HepG2 (cell line): ENCODE data around the gene KRT17. TPM values are rescaled to one million over a fixed set of nuclear protein-coding genes. Genes with fewer than 3 reads are reported as not detected.

Experiments used
- CCDC6 ChIP-seq: sonication (generic); formaldehyde crosslinking; IDR thresholded peaks from 2 replicates; pipeline ENCODE4 v1.8.1; 2022; ENCODE audit warnings: mild to moderate bottlenecking, missing genetic modification reagents, moderate library complexity
- ELF3 ChIP-seq: IDR thresholded peaks from 2 replicates; pipeline ENCODE4 v1.6.1; 2016; ENCODE audit warnings: missing genetic modification reagents, missing compliant biosample characterization
- EZH2 ChIP-seq: conservative IDR thresholded peaks from 2 replicates; pipeline ENCODE4 v1.6.1; 2012; ENCODE audit warnings: mild to moderate bottlenecking, low read depth, low read length, moderate library complexity
- HMG20A ChIP-seq: IDR thresholded peaks from 2 replicates; pipeline ENCODE4 v1.6.1; 2016; ENCODE audit warnings: borderline replicate concordance
- JUN ChIP-seq: sonication (generic); formaldehyde crosslinking; IDR thresholded peaks from 2 replicates; pipeline ENCODE4 v1.4.0; 2020; ENCODE audit warnings: mild to moderate bottlenecking, missing genetic modification reagents
- REXO4 ChIP-seq: sonication (generic); formaldehyde crosslinking; IDR thresholded peaks from 2 replicates; pipeline ENCODE4 v1.8.0; 2022; ENCODE audit warnings: missing genetic modification reagents, mild to moderate bottlenecking, borderline replicate concordance
- RFX5 ChIP-seq: IDR thresholded peaks from 2 replicates; pipeline ENCODE4 v1.6.1; 2011; ENCODE audit warnings: low read depth, low read length, improper control_type of control experiment
- SNAI1 ChIP-seq: sonication (generic); formaldehyde crosslinking; IDR thresholded peaks from 2 replicates; pipeline ENCODE4 v1.5.0; 2020; ENCODE audit warnings: mild to moderate bottlenecking, missing genetic modification reagents, borderline replicate concordance
- ZBTB38 ChIP-seq: sonication (generic); formaldehyde crosslinking; IDR thresholded peaks from 2 replicates; pipeline ENCODE4 v1.5.1; 2020; ENCODE audit warnings: mild to moderate bottlenecking, missing genetic modification reagents
- ZFAT ChIP-seq: sonication (generic); formaldehyde crosslinking; conservative IDR thresholded peaks from 2 replicates; pipeline ENCODE4 v1.8.1; 2023; ENCODE audit warnings: missing genetic modification reagents, inconsistent platforms
- ZFP36L2 ChIP-seq: sonication (generic); formaldehyde crosslinking; IDR thresholded peaks from 2 replicates; pipeline ENCODE4 v1.4.0; 2020; ENCODE audit warnings: missing genetic modification reagents
- ZFP90 ChIP-seq: sonication (generic); formaldehyde crosslinking; IDR thresholded peaks from 2 replicates; pipeline ENCODE4 v1.8.0; 2022; ENCODE audit warnings: missing genetic modification reagents, mild to moderate bottlenecking, inconsistent platforms, borderline replicate concordance
- ZNF121 ChIP-seq: sonication (generic); formaldehyde crosslinking; IDR thresholded peaks from 2 replicates; pipeline ENCODE4 v1.5.0; 2020; ENCODE audit warnings: mild to moderate bottlenecking, missing genetic modification reagents
- ZNF20 ChIP-seq: sonication (generic); formaldehyde crosslinking; IDR thresholded peaks from 2 replicates; pipeline ENCODE4 v1.4.0; 2020; ENCODE audit warnings: mild to moderate bottlenecking, moderate library complexity, missing genetic modification reagents
- ZNF567 ChIP-seq: sonication (generic); formaldehyde crosslinking; IDR thresholded peaks from 2 replicates; pipeline ENCODE4 v1.8.1; 2023; ENCODE audit warnings: mild to moderate bottlenecking, missing genetic modification reagents, borderline replicate concordance
- ZNF616 ChIP-seq: sonication (generic); formaldehyde crosslinking; IDR thresholded peaks from 2 replicates; pipeline ENCODE4 v1.5.0; 2020; ENCODE audit warnings: low read depth, mild to moderate bottlenecking, missing genetic modification reagents
- ZNF790 ChIP-seq: sonication (generic); formaldehyde crosslinking; IDR thresholded peaks from 2 replicates; pipeline ENCODE4 v1.8.0; 2022; ENCODE audit warnings: missing genetic modification reagents, mild to moderate bottlenecking, borderline replicate concordance
- polyA plus RNA-seq, 8 experiments: library from polyadenylated mRNA; depleted of rRNA in 3 of 8; stranded (reverse) in 7 of 8; unstranded in 1 of 8; fragments of >200 nt; fragmentation: Illumina TruSeq in 4 of 8; extraction: Trizol in 4 of 8; gene quantifications; 2 replicates each; pipeline versions ENCODE4 v1.2.1 to v1.2.3, GENCODE V29; 2011 to 2016; ENCODE audit warnings: low read depth in 4 of 8, missing spikeins in 1 of 8, mixed read lengths in 1 of 8; ENCODE audit not compliant: insufficient read depth in 1 of 8
- total RNA-seq, 5 experiments: library from RNA; depleted of rRNA; stranded (reverse); fragments of >200 nt; fragmentation: Illumina TruSeq; extraction: Trizol; gene quantifications; 2 replicates each; pipeline ENCODE4 v1.2.3, GENCODE V29; 2016; ENCODE audit warnings: low read depth in 1 of 5
- TF ChIP-seq, protein P1 (sequence below): sonication (generic); formaldehyde crosslinking; IDR thresholded peaks from 2 replicates; pipeline ENCODE4 v1.8.0; 2023; ENCODE audit warnings: mild to moderate bottlenecking, missing genetic modification reagents
- TF ChIP-seq, protein P2 (sequence below): sonication (generic); IDR thresholded peaks from 2 replicates; pipeline ENCODE4 v1.6.1; 2016; ENCODE audit warnings: low read depth, borderline replicate concordance
- TF ChIP-seq, protein P3 (sequence below): sonication (generic); formaldehyde crosslinking; IDR thresholded peaks from 2 replicates; pipeline ENCODE4 v1.4.0; 2020; ENCODE audit warnings: mild to moderate bottlenecking, missing genetic modification reagents
- TF ChIP-seq, protein P4 (sequence below): sonication (generic); formaldehyde crosslinking; IDR thresholded peaks from 2 replicates; pipeline ENCODE4 v1.8.1; 2023; ENCODE audit warnings: mild to moderate bottlenecking, moderate library complexity, missing genetic modification reagents

The KRT17 gene
- total and polyA plus RNA-seq, 2 of the 13 experiments (the other 11 are each of a cell fraction or from before 2014, with no cell fraction given): 0.38 to 0.82 TPM

DNA sequence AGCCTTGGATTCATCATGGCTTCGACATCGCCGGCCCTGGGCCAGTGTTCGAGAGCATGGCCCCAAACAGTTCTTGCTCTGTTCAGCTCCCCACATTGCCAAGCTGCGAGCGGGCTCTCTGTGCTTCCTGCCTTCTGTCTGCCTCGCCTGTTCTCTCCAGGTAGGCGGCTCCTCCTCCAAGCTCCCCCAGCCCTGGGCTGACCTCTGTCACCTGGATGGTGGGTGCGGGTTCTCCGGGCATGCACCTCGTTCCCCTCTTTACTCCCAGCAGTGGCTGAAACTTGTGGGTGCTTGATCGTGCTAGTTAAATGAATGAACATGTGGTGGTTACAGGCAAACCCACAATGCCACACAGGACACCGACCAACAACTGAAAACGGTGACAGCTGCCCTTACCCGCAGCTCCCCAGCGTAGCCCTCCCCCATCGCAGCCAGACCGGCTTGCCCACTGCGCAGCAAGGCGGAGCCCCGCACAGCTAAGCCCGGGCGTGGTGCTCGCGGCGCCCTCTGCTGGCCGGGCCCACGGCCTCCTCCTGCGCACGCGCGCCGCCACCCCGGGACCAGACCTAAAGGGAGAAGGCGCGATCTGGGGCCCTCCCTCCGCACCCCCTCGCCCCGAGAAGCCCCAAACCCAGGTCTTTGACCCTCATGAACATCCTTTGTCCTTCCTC is 41.3 kb upstream of the KRT17 start (continued):
- TF ChIP-seq, protein P1, sequence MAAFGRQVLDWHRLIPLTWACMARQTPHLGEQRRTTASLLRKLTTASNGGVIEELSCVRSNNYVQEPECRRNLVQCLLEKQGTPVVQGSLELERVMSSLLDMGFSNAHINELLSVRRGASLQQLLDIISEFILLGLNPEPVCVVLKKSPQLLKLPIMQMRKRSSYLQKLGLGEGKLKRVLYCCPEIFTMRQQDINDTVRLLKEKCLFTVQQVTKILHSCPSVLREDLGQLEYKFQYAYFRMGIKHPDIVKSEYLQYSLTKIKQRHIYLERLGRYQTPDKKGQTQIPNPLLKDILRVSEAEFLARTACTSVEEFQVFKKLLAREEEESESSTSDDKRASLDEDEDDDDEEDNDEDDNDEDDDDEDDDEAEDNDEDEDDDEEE: no peak
- TF ChIP-seq ZNF616 (CRISPR knock-in tag): peak; percentile 83; the same call in 1 of the 2 replicates
- no peak for TF ChIP-seq JUN (CRISPR knock-in tag)
- TF ChIP-seq ZFP90: 0 out of 2 replicates have a peak, but pooled peaks have one; percentile 55
- TF ChIP-seq EZH2: no peak
- TF ChIP-seq ELF3: peak; percentile 53
- TF ChIP-seq ZNF20: no peak
- TF ChIP-seq ZNF121 (CRISPR knock-in tag): 0 out of 2 replicates have a peak, but pooled peaks have one; percentile 38
- TF ChIP-seq, protein P2, sequence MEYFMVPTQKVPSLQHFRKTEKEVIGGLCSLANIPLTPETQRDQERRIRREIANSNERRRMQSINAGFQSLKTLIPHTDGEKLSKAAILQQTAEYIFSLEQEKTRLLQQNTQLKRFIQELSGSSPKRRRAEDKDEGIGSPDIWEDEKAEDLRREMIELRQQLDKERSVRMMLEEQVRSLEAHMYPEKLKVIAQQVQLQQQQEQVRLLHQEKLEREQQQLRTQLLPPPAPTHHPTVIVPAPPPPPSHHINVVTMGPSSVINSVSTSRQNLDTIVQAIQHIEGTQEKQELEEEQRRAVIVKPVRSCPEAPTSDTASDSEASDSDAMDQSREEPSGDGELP: no peak
- TF ChIP-seq RFX5: no peak
- peak; percentile 27; the same call in 1 of the 2 replicates for TF ChIP-seq ZBTB38
- no peak for TF ChIP-seq ZFAT (CRISPR knock-in tag)
- 0 out of 2 replicates have a peak, but pooled peaks have one; percentile 40 for TF ChIP-seq ZFP36L2 (CRISPR knock-in tag)
- TF ChIP-seq SNAI1 (CRISPR knock-in tag): no peak
- TF ChIP-seq, protein P3, sequence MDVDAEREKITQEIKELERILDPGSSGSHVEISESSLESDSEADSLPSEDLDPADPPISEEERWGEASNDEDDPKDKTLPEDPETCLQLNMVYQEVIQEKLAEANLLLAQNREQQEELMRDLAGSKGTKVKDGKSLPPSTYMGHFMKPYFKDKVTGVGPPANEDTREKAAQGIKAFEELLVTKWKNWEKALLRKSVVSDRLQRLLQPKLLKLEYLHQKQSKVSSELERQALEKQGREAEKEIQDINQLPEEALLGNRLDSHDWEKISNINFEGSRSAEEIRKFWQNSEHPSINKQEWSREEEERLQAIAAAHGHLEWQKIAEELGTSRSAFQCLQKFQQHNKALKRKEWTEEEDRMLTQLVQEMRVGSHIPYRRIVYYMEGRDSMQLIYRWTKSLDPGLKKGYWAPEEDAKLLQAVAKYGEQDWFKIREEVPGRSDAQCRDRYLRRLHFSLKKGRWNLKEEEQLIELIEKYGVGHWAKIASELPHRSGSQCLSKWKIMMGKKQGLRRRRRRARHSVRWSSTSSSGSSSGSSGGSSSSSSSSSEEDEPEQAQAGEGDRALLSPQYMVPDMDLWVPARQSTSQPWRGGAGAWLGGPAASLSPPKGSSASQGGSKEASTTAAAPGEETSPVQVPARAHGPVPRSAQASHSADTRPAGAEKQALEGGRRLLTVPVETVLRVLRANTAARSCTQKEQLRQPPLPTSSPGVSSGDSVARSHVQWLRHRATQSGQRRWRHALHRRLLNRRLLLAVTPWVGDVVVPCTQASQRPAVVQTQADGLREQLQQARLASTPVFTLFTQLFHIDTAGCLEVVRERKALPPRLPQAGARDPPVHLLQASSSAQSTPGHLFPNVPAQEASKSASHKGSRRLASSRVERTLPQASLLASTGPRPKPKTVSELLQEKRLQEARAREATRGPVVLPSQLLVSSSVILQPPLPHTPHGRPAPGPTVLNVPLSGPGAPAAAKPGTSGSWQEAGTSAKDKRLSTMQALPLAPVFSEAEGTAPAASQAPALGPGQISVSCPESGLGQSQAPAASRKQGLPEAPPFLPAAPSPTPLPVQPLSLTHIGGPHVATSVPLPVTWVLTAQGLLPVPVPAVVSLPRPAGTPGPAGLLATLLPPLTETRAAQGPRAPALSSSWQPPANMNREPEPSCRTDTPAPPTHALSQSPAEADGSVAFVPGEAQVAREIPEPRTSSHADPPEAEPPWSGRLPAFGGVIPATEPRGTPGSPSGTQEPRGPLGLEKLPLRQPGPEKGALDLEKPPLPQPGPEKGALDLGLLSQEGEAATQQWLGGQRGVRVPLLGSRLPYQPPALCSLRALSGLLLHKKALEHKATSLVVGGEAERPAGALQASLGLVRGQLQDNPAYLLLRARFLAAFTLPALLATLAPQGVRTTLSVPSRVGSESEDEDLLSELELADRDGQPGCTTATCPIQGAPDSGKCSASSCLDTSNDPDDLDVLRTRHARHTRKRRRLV (CRISPR knock-in tag): no peak
- TF ChIP-seq ZNF567 (CRISPR knock-in tag): no peak; the same call in 1 of the 2 replicates
- no peak for TF ChIP-seq CCDC6
- no peak for TF ChIP-seq ZNF790 (CRISPR knock-in tag)
- TF ChIP-seq REXO4 (CRISPR knock-in tag): no peak
- TF ChIP-seq HMG20A: 0 out of 2 replicates have a peak, but pooled peaks have one; percentile 50
- TF ChIP-seq, protein P4, sequence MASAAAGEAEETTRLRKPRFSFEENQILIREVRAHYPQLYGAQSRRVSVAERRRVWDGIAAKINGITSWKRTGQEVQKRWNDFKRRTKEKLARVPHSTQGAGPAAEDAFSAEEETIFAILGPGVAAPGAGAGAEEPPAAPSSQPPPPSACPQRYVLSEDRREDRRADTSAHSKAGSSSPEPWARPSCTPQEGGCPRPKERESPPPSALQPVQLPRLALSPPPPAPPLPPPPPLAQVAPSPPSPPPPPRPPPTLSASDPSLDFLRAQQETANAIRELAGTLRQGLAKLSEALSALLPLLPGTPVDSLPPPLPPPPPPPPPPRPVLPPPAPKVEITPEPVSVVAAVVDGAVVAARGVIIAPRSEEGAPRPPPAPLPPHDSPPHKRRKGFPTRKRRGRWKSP: no peak
